Activated T-cell treated with anti-CD3 and anti-CD28 coated beads, Interleukin-2, amount 50 U/mL, for 72 hours (primary cell): ENCODE measurements around the gene MRPL37. TPM values are rescaled to one million over a fixed set of nuclear protein-coding genes. Genes with fewer than 3 reads are reported as not detected.
"Not testable (repeated sequence)": the region's sequence is repeated elsewhere in the genome, so short reads cannot be mapped to it uniquely, and the experiment has no call there.

Experiments
- ATAC-seq, 2 donors: fragments of 150-1000 bp; cut with Tn5 transposase; replicated peaks in 1 of 2; 2 replicates each; pipeline ENCODE4 v1.10.0; 2021; ENCODE audit warnings: moderate library complexity in 2 of 2, mild to moderate bottlenecking in 1 of 2
- DNase-seq, 2 donors: peaks; one replicate each; pipeline ENCODE4 v3.0.0; 2021 to 2022; ENCODE audit warnings: mixed read lengths in 1 of 2
- H3K27ac Mint-ChIP-seq: one replicate; pipeline ENCODE4 v1.8.0; 2022; ENCODE audit warnings: mild to moderate bottlenecking, moderate library complexity, mixed read lengths
- H3K27me3 Mint-ChIP-seq: one replicate; pipeline ENCODE4 v1.8.0; 2022; ENCODE audit warnings: low read depth, mixed read lengths
- H3K36me3 Mint-ChIP-seq, 2 donors: one replicate each; pipeline ENCODE4 v1.8.0; 2022; ENCODE audit warnings: mixed read lengths in 2 of 2, mild to moderate bottlenecking in 1 of 2; ENCODE audit not compliant: insufficient read depth in 2 of 2
- H3K4me1 Mint-ChIP-seq: one replicate; pipeline ENCODE4 v1.8.0; 2022; ENCODE audit warnings: low read depth, mixed read lengths
- H3K4me3 Mint-ChIP-seq, 2 donors: one replicate each; pipeline ENCODE4 v1.8.0; 2022; ENCODE audit warnings: mild to moderate bottlenecking in 2 of 2, mixed read lengths in 2 of 2, moderate library complexity in 2 of 2
- H3K9me3 Mint-ChIP-seq, 2 donors: one replicate each; pipeline ENCODE4 v1.8.0; 2022; ENCODE audit warnings: mixed read lengths in 2 of 2
- total RNA-seq, 2 donors: library from RNA; stranded (reverse); gene quantifications; one replicate each; pipeline ENCODE4 v1.2.3, GENCODE V29; 2022

MRPL37 gene
- total RNA-seq, 2 donors from 2014 or later, result 150 to 166 TPM

DNA sequence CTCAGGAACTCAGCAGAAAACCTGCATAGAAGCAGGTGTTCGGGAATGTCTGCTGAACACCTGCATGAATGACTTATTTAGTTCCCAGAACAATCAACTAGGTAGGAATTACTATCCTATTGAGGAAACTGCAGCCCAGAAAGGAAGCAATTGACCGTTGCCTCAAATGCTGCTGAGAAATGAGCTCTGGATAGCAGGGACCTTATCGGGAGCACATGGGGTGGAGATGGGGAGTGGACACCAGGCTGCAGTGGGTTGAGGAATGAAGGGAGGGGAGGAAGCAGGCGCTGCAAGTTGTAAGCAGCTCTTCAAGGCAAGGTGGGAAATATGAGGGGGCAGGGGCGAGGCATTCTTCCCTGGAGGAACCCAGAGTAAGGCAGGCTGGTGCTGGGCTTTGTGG, 36.4 kb upstream of the MRPL37 start:
- Mint-ChIP-seq H3K4me1 (no peaks in the 10 kb centered on the region), H3K4me3 (no peak overlapping the region), H3K27ac (no peak overlapping the region), H3K9me3 (no peaks in the 10 kb centered on the region), H3K36me3 (no peaks in the 10 kb centered on the region), H3K27me3 (no peaks in the 10 kb centered on the region)
- ATAC-seq (no peak), DNase-seq (no peak)

DNA sequence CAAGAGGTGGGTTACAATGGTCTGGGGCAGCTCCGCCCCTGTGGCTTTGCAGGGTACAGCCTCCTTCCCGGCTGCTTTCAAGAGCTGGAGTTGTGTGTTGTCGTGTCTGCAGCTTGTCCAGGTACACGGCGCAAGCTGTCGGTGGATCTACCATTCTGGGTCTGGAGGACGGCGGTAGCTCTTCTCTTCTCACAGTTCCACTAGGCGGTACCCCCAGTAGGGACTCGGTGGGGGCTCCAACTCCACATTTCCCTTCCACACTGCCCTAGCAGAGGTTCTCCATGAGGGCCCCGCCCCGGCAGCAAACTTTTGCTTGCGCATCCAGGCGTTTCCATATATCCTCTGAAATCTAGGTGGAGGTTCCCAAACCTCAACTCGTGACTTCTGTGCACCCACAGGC, 34.8 kb upstream of the MRPL37 start:
- Mint-ChIP-seq H3K9me3 (no peaks in the 10 kb centered on the region), H3K4me1 (no peaks in the 10 kb centered on the region), H3K4me3 (no peak overlapping the region), H3K36me3 (no peaks in the 10 kb centered on the region), H3K27ac (no peak overlapping the region), H3K27me3 (no peaks in the 10 kb centered on the region)
- DNase-seq, result no peak
- no peak for ATAC-seq

DNA sequence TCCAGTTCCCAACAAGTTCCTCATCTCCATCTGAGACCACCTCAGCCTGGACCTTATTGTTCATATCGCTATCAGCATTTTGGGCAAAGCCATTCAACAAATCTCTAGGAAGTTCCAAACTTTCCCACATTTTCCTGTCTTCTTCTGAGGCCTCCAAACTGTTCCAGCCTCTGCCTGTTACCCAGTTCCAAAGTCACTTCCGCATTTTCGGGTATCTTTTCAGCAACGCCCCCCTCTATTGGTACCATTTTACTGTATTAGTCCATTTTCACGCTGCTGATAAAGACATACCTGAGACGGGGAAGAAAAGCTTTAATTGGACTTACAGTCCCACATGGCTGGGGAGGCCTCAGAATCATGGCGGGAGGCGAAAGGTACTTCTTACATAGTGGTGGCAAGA, 33.6 kb upstream of the MRPL37 start:
- H3K4me1 Mint-ChIP-seq, result not testable (repeated sequence)

DNA sequence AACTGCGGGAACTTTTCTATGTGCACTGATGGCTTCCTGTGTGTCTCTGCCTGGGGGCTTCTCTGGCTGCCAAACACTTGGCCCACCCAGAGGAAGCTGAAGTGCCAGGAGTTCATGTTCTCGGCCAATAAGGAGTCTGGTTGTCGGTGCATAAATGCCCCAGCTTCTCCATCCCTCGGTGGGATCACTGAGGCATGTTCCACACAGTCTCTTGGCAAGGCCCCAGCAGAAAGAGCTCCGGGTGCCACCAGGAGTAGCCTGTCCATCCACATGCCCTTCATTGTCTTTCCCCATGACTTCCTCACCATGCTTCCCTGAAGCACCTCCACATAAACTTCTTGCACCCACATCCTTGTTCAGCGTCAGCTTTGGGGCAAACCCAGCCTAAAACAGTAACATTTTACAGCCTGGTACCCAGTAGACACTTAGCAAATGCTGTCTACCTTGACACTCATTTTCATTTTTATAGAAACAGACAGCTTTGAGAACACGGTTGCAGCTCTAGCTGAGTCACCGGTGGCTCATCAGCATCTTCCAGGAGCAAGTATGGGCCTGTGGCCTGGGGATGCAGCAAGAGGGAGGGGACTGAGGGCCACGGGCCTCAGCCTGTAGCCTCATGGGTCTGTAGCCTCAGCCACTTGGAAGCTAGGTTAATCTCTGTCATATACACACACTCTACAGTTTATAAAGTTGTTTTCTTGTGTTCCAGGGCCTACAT, 32.4 kb upstream of the MRPL37 start:
- no peaks in the 10 kb centered on the region for H3K9me3 Mint-ChIP-seq
- H3K27me3 Mint-ChIP-seq, result no peaks in the 10 kb centered on the region
- peaks cover 7% of the 10 kb centered on the region for H3K4me1 Mint-ChIP-seq
- H3K27ac Mint-ChIP-seq, result no peak overlapping the region
- H3K4me3 Mint-ChIP-seq, result no peak overlapping the region
- no peak for DNase-seq
- ATAC-seq, result no peak
- no peaks in the 10 kb centered on the region for H3K36me3 Mint-ChIP-seq

More for the DNA sequence above, 33.6 kb upstream of the MRPL37 start:
- H3K4me3 Mint-ChIP-seq, H3K27me3 Mint-ChIP-seq, H3K9me3 Mint-ChIP-seq, H3K27ac Mint-ChIP-seq, DNase-seq, ATAC-seq, H3K36me3 Mint-ChIP-seq: not testable (repeated sequence)

DNA sequence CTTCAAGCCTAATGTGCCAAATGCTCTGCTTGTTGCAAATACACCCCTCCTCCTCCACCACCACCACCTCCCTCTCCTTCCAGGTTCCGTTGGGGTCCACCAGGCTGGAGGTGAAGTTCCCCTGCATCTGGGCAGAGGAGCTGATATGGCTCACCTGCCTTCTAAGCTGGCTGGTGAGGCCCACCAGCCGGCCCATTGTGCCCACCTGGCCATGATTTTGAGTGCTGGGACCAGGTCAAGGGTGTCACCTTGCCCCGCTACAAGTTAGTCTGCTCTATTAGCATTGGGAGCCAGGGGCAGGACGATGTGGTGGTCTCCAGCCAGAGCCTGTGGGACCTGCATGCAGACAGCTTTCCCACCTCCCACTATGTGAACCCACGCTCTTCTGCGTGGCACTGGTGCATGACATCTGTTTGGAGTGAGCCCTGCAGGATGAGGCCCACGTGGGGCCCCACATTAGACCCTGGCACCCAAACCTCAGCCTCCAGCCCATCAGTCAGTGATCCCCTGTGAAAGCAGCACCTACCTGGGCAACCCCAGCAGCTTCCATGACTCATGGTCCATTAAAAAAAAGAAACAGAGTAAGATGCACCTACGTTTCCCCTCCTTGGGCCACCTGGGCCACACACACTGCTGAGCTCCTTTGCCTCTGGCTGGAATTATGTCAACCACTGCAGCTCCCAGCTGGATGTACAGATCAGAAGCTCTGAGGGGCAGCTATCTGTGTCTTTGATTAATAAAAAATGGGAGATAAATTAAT, 31.6 kb upstream of the MRPL37 start:
- H3K27me3 Mint-ChIP-seq, result no peaks in the 10 kb centered on the region
- DNase-seq, result no peak
- no peaks in the 10 kb centered on the region for H3K9me3 Mint-ChIP-seq
- peaks cover 7% of the 10 kb centered on the region for H3K4me1 Mint-ChIP-seq
- H3K4me3 Mint-ChIP-seq, result no peak overlapping the region
- no peak overlapping the region for H3K27ac Mint-ChIP-seq
- ATAC-seq, result no peak
- H3K36me3 Mint-ChIP-seq, result no peaks in the 10 kb centered on the region

DNA sequence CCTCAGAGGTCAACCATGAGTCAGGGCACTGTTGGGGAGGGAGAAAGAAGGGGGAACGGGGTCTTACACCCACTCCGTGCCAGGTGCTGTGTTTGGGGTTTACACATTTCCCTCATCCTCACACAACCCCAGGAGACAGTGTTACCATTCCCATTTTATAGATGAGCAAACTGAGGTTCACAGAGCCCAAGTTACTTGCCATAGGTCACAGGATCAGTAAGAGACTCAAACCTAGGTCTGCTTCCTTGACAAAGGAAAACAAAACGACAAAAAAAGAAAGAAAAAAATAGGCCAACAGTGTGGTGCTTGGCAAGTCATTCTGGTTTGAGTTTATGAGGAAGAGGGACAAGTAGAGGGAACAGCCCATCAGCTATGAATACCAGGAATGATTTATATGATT, 30.9 kb upstream of the MRPL37 start:
- no peaks in the 10 kb centered on the region for H3K36me3 Mint-ChIP-seq
- peaks cover 7% of the 10 kb centered on the region for H3K4me1 Mint-ChIP-seq
- DNase-seq, result no peak
- no peaks in the 10 kb centered on the region for H3K9me3 Mint-ChIP-seq
- H3K27me3 Mint-ChIP-seq, result no peaks in the 10 kb centered on the region
- no peak for ATAC-seq
- H3K4me3 Mint-ChIP-seq, result no peak overlapping the region
- H3K27ac Mint-ChIP-seq, result no peak overlapping the region

DNA sequence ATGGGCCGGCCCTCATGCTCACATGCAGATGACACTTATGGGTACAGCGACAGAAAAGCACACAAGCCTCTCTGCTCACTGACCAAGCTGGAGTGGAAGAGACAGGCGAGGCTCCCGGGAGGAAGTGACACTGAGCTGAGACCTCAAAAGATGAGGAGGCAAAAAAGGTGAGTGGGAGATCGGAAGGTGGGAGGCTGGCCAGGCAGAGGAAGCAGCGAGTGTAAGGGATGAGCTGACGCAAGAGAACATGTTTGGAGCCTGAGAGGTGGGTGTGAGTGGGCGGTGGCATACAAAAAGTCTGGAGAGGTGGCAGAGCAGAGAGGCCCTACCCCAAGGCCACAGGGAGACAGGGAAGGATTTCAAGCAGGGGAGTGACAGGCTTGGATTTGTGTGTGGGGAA, 29.0 kb upstream of the MRPL37 start:
- DNase-seq (no peak), ATAC-seq (no peak)
- Mint-ChIP-seq H3K36me3 (no peaks in the 10 kb centered on the region), H3K27ac (no peak overlapping the region), H3K9me3 (no peaks in the 10 kb centered on the region), H3K4me1 (peaks cover 7% of the 10 kb centered on the region), H3K4me3 (no peak overlapping the region), H3K27me3 (no peaks in the 10 kb centered on the region)

DNA sequence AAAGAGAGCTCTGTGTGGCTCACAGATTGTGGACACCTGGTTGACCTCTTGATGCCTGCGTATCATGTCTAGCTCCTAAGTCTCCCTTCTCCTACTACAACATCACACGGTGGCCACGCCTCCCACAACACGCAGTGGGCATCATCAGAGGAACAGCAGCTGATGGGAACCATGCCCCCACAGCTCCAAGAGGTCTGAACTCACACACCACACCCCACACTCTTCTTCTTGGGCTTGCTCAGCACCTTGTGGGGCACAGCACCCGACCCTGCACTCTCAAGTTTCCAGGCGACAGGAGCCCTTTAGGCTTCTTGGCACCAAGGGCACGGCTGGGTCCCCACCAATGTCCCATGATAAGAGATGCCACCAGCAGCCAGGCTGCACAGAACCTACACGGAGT, 28.4 kb upstream of the MRPL37 start:
- DNase-seq (no peak), ATAC-seq (no peak)
- Mint-ChIP-seq H3K9me3 (no peaks in the 10 kb centered on the region), H3K27me3 (no peaks in the 10 kb centered on the region), H3K36me3 (no peaks in the 10 kb centered on the region), H3K4me3 (no peak overlapping the region), H3K4me1 (peaks cover 7% of the 10 kb centered on the region), H3K27ac (no peak overlapping the region)

DNA sequence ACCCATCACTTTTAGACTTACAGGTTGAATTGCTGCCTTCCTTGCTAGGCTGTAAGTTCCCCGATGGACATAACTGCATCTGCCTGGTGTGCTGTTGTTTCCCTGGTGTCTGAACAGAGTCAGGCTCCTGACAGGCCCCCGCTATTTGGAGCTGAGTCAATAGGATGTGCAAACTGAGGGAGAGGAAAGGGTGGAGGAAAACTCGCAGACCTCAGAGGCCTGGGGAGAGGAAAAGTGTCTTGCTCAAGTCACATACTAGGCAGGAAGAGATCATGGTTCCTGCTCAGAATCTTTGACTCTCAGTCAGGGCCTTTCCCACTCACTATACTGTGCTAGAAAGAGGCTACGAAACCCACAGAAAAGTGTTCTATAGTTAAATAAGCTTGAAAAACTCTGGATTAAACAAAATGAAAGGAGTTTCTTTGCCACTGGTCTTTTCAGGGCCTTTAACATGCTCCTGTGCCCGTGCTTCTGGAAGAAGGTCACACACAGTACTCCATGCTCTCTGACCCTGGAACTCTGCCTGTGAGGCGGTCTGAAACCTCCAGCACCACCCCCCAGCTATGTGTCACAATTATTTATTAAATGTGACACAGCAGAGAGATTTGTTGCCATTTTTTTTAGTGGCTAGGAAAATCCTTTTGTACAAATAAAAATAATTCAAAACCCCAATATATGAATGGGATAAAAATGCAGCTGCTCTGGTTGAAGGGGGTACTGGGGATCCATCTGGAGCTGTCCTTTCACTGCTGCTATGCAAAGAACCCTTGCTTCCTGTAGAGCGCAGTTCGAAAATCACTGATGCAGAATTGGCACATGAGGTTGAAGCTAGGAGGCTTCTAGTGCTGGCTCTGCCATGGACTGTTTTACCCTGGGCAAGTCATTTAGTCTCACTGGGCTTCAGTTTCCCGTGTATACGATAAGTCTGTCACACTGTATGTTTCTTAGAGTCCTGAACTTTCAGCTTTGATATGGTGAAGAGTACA, 27.1 kb upstream of the MRPL37 start:
- ATAC-seq (no peak), DNase-seq (no peak)
- H3K36me3 Mint-ChIP-seq, result no peaks in the 10 kb centered on the region
- no peaks in the 10 kb centered on the region for H3K9me3 Mint-ChIP-seq
- peaks cover 7% of the 10 kb centered on the region for H3K4me1 Mint-ChIP-seq
- no peak overlapping the region for H3K27ac Mint-ChIP-seq
- no peak overlapping the region for H3K4me3 Mint-ChIP-seq
- no peaks in the 10 kb centered on the region for H3K27me3 Mint-ChIP-seq

DNA sequence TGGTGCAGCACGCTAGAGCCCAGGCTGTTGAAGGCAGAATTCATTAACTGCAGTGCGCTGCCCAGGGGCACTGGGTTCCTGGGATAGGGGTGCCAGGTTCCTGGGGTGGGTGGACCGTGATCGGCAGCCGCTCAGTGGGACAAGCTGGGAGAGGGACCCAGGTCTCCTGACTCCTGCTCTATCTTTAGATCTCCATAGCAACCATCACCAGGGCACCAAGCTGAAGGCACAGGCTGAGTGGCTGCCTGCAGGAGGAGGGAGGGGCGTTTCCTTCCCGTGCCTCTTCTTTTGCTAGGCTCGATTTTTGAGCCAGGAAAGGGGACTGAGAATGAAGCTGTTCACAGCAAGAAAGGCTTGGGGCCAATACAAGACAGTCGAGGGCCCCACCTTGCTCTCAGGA, 26.3 kb upstream of the MRPL37 start:
- no peaks in the 10 kb centered on the region for H3K27me3 Mint-ChIP-seq
- DNase-seq (no peak), ATAC-seq (no peak)
- no peaks in the 10 kb centered on the region for H3K9me3 Mint-ChIP-seq
- no peaks in the 10 kb centered on the region for H3K36me3 Mint-ChIP-seq
- H3K4me3 Mint-ChIP-seq, result no peak overlapping the region
- H3K4me1 Mint-ChIP-seq, result peaks cover 7% of the 10 kb centered on the region
- H3K27ac Mint-ChIP-seq, result no peak overlapping the region

DNA sequence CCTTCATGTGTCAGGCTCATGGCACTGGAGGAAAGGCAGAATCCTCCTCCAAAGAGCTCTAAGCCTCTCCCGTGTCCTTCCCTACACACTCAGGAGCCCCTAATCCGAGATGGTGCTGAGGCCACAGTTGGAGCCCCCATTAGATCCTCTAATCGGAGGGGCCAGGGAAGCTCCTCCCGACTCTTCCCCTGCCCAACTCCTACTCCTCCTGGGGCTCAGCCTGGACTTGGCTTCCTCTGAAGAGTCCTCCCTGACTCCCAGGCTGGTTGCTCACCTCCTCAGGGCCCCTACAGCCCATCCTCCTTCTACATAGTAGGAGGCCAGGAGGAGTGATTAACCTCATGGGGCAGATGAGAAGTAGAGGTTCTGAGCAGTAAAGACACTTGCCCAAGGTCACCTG, 25.9 kb upstream of the MRPL37 start:
- ATAC-seq (no peak), DNase-seq (no peak)
- Mint-ChIP-seq H3K27me3 (no peaks in the 10 kb centered on the region), H3K9me3 (no peaks in the 10 kb centered on the region), H3K4me1 (peaks cover 7% of the 10 kb centered on the region), H3K27ac (no peak overlapping the region), H3K36me3 (no peaks in the 10 kb centered on the region), H3K4me3 (no peak overlapping the region)

DNA sequence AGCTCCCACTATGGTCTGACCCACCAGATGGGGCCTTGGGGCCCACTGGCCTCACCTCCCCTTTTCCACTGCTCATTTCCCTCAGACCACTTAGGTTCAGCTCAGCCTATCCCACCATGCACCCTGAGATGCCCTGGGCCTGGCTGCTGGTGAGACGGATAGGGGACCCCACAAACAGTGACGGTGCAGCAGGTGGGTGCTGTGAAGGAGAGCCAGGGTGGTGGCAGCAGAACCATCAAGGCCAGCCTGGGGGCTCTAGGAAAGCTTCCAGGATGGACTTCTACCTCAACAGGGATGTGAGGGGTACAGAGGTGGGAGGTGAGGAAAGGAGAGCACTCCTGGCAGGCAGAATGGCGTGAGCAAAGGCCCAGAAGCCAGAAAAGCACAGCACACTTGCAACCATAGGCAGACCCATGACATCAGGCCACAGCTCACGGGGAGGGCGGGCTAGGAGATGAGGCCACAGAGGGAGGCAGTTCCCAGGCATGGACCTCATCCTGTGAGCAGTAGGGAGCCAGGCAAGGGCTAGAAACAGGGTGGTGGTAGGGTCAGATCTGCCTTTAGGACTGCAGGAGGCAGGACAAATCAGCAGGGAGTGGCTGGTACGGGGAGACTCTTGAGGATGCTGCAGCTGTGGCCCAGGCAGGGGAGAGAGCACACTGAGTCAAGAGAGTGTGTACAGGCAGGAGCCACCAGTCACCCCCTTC, 23.2 kb upstream of the MRPL37 start:
- ATAC-seq, result no peak
- DNase-seq, result no peak
- Mint-ChIP-seq H3K27ac (no peak overlapping the region), H3K36me3 (peaks cover 0 to 2% of the 10 kb centered on the region in 2 donors), H3K9me3 (no peaks in the 10 kb centered on the region), H3K4me1 (no peaks in the 10 kb centered on the region), H3K27me3 (no peaks in the 10 kb centered on the region), H3K4me3 (no peak overlapping the region)
